HG03135 (cell line): ENCODE results near the gene LTB4R.

Experiments used
- ATAC-seq: cut with Tn5 transposase; IDR thresholded peaks from one replicate; pipeline ENCODE4 v1.9.1; 2021; ENCODE audit warnings: mild to moderate bottlenecking, moderate library complexity; ENCODE audit not compliant: unreplicated experiment

Gene LTB4R

GRCh38 chr14:24366413-24366720 lies 55.1 kb downstream of the LTB4R start:
- ATAC-seq, result no peak

- ATAC-seq, result peak; percentile 53
These were observed 55.6 kb downstream of the LTB4R start for GRCh38 chr14:24366721-24367513.
